ENCODE data around the gene EFNB1.

The EFNB1 gene

DNA sequence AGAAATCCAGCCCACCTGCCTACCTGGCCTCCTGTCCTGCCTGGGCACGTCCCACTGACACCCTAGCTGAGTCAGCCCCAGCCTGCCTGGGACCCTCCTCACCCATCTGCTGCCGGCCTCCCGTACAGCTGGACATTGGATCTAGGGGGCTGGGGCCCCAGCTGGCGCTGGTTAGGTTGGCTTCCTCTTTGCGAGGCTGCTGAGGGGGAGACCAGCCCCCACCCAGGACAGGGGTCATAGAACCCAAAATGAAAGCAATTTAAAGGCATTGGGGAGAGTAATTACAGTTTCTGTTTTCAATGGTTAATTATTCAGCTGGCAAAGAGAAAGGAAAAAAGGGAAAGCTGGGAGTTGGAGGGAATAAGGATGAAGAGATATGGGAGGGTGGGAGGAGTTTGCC is 15.8 kb downstream of the EFNB1 start:
- no peak for DNase-seq

DNA sequence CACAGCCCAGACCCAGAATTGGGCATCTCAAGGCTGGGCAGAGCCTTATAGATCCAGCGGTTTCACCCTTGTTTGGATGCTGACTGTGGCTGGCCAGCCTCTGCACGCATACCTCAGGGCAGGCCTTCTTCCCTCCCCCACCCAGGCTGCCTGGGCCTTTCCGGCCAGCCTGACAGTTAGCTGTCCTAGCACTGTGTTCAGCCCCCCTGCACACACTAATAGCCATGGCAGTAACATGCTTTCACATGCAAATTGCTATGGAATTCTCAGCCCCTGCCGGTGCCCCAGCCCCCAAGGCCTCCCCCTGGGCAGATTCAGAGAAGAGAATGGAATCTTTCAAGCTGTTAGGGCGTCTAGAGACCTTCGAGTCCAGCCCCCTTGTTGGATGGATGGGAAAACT is 17.7 kb downstream of the EFNB1 start:
- DNase-seq, result no peak

DNA sequence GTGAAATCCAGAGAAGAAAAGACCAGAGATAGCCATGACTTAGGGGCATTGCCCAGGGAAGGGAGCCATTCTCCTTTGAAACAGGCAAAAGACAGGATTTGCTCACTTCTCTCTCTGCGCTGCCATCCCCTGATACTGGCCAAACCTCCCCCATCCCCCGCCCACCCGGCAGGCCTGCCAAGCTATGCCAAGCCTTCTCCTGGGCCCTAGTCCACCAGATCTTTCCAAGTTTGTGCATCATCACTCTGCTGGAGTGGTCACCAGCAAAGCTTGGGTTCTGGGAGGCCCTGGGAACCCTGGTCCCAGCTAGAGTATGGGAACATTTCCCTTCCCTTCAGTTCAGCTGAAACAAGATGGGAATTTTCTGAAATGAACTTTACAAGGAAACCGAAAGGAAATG is 18.4 kb downstream of the EFNB1 start:
- DNase-seq, result no peak

DNA sequence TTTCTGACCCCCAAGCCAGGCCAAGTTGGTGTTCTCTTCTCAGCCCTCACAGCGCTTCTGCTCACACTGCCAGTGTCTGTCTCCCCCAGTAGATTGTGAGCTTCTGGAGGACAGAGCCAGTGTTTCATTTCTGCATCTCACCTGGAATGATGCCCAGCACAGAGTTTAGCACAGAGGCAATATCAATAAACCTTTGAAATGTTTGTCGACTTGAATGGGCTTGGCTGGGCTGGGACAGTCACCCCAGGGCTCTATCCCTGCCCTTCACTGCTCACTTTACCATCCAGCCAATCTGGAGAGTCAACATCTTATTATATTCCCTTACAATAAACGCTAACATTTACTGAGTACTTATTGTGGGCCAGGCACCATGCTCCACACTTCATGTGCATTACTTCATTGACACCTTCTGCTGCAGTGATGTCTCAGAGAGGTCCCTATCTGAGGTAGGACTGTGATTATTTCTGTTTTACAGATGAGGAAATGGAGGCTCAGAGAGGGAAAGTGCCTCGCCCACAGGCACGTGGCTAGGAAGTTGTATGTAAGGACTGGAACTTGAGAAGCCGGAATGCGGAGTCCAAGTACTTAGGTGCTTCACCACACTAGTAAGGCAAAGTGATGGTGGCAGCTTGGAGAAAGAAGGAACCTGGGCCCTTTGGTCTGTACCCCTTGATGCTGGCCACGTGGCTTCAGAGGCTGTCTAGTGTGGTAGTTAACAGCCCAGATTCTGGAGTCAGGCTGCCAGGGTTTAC is 19.5 kb downstream of the EFNB1 start:
- DNase-seq, result no peak

DNA sequence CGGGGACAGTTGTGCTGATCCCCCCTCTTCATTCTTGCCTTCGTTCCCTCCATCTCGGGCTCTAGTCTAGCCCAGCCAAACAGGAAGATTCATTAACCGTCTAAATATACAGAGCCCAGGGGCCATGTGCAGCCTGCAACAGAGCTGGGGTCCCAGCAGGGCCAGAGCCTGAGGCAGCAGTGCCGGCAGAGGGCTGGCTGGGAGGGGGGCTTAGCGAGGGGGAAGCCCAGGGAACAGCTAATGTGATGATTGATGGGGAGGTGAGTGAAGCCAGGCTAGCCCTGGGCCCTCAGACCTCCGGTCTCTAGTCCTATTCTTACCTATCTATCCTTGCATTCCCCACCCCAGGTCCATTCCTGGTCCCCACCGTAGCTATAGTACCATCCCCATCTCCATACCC is 22.3 kb downstream of the EFNB1 start:
- no peak for DNase-seq

DNA sequence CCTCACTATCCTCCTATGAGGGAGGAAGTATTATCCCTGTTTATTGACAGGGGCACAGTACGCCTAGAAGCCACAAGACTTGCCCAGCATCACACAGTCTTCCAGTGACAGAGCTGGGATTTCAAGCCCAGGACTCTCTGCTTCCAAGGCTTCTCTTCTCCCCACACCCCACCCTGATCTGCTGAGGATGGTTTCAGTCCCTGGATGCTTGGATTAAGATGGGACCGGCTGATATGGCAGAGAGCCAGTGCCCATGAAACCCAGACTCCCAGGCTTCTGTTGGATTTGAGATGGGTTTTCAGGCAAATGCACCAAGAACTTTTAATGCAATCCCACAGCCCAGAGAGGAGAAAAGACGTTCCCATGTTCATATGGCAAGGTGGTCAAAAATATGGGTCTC is 23.2 kb downstream of the EFNB1 start:
- no peak for DNase-seq

DNA sequence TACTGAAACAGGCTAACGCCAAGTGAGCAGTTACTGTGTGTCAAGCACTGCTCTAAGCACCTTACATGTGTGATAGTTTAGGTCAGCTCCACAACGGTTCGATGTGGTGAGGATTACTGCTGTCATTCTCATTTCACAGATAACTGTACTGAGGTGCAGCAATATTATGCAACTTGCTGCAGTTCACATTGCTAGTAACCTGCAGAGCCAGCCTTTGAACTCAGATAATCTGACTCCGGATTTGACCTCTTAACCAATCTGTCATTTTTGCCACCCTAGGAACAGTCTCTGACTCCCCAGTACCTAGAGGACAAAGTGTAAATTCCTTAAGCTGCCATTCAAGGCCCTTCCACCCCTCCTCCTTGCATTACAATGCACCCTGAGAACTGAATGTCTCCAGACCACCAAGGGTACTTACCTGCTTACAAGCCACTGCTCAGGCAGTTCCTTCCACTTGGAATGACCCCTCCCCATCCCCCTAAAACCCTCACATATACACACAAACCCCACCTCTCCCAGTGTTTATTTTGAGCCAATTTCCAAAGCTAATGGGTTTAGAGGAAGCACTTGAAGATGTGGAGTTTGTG is 24.9 kb downstream of the EFNB1 start:
- DNase-seq, result no peak

DNA sequence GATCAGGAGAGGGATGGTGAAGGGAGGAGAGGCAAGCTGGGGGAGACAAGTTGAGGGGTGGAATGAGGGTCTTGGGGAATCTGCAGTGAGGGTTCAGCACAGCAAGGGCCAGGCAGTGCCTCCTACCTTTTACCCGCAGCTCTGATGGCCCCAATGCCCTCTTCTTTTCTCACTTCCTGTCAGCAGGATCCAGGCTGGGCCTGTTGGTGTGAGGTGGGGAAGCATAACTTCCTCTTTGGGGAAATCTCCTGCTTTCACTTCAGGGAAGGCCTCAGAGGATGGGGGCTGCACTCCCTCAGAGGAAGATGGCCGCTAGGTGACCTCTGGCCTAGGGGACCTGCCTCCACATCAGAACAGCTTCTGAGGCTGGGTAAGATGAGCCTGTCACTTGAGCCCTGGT is 36.5 kb downstream of the EFNB1 start:
- DNase-seq, result no peak

DNA sequence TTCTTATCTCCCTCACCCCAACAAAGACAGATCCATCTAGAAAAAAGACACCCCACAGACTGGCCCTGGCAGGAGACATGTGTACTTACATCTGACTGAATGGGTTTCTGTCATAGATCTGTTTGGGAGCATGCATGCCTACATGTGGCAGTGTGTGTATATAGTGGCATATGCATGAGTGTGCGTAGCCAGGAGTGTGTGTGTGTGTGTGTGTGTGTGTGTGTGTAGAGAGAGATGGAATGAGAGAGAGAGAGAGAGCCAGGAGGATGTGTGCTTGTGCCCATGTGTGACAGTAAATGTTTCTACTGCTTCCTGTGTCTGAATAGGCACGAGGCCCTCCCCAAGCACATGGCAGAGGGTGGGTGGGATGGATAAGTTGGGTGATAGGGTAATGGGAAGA is 37.1 kb downstream of the EFNB1 start:
- no peak for DNase-seq

DNA sequence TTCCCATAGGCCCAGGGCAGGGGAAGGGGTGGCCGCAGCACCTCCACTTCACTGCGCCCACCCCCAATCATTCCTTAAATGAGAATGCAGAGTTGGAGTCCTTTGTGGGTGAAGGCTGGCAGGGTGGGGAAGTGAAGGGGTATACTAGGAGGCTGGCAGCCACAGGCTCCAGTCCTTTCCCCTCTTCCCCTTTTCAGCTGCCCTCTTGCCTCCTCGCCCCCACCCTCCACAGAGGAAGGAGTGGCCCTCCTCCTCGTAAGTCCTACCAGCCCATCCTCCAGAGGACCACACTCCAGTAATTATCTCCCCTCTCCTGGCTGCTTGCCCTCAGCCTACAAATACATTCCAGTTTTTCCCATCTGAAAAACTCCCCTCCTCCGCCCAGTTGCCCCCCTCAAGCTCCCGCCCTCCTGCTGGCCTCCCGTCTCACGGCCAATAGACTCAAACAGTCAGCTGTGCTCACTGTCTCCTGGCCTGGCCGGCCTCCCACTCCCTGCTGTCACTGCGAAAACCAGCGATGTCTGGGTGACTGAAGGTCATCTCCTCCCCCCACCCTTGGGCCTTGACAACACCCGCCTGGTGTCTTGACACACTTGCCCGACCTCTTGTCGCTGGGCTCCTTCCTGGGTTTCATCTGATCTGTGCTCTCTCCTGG is 38.8 kb downstream of the EFNB1 start:
- no peak for DNase-seq

DNA sequence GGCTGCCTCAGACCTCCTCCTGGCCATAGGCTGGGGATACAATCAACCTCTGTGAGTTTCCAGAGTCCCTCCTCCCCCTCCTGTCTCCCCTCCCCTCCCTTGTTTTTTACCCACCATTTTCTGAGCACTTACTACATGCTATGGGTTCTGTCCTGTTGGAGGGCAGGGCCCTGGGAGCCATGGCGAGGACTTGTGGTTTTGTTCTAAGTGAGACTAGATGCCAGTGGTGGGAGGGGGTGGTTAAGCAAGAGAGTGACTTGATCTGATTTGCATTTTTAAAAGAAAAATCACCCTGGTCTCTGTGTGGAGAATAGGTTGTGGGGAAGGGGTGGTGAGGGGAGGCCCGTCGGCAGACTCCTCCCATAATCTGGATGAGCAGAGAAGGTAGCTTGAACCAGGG is 39.5 kb downstream of the EFNB1 start:
- no peak for DNase-seq

DNA sequence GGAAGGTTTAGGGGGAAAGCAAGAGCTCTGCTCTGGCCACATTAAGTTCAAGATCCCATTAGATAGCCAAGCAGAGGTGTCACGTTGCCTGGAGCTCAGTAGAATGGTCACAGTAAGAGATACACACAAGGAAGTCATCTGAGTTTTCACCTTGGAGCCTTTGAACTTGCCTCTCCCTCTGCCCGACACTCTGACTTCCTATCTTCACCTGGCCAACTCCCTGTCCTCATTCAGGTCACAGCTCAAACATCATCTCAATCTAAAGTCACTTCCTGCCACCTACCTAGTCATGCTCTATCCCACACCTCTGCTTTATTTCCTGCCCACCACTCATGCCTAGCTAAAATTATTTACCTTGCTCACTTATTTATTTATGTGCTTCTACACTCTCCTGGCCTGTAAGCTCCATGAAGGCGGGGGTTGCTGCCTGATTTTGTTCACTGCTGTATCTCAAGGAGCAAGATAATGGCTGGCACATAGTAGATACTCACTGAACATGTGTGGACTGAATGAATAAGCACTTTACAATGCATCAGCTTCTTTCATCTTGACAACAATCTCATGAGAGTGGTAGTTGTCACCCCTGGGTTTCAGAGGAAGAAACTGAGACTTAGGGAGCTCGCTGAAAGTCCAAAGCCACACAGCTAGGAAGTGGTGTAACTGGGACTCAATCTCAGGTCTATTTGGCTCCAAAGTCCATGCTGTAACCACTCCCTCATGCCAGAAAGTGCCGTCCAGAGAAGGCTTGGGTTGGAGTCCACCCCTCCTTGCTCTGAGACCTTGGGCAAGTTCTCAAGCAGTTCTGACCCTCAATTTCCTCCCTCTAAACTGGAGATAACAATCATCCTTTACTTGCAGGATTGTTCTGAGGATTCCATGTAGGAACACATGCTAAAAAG is 40.3 kb downstream of the EFNB1 start:
- no peak for DNase-seq

DNA sequence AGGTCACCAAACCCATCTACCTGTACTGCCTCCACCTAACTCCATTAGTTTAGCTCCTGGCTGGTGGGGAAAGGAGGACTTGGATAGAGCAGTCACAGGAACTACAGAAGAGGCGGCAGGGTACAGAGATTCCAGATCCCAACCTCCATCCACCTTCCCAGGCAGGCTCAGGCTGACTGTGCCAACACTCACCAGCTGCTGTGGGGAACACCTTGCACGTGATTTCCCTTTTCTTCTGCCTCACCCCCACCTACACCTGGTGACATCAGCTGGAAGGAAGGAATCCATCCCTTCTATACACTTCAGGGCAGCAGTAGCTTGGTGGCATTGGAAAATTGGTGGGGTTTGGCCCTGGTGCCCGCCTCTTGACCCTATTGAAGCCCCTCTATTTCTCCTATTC is 41.5 kb downstream of the EFNB1 start:
- no peak for DNase-seq

DNA sequence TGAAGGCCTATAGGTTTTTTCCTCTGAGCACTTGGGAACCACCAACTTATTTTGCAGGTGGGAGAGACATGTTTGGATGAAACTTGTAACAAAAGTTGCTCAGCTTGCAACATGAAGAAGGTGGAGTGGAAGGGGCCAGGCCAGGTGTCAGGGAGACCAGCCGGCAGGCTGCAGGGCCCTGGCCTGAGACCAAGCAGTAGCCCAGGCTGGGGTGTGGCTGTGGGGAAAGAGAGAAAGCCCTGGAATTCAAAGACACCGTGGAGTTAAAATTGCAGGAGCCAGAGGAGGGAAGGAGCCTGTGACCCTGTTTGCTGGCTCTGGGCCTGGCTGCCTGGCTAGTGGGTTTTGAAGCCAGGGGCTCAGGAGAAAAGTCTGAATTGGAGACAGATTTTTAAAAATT is 43.4 kb downstream of the EFNB1 start:
- no peak for DNase-seq

DNA sequence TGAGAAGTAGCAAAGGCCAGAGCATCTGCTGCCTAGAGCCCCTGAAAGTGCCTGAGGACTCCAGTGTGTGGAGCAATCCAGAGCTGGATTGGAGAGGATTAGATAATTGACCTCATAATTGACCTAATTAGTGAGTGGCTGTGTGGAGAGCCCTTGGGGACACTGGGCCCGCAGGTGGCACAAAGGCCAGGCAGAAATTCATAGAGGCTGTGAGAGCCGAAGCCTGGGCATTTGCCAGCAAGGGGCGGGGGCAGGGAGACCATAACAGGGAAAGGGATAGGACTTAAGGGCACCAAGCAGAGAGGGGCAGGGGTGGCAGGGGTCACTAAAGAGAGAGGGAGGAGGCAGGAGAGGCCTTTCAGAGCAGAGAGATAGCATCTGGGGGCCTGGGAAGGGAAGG is 45.3 kb downstream of the EFNB1 start:
- no peak for DNase-seq

DNA sequence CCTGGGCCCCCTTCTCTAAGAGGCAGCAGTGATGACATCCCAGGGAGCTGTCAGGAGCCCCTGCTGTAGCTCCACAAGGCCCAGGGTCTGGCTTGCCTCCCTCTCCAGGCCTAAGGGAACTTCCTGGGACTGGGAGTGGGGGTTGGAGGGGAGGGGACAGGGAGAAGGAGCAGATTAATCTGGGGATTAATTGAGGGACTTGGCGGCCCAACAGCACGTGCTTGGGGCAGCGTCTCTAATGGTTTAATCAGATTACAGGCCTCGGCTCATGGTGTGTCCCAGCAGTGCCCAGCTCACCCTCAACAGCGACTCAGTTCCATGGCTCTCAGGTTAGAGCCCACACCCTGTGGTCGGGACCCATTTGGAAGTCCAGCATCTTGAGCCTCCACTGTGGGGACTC is 47.9 kb downstream of the EFNB1 start:
- no peak for DNase-seq

DNA sequence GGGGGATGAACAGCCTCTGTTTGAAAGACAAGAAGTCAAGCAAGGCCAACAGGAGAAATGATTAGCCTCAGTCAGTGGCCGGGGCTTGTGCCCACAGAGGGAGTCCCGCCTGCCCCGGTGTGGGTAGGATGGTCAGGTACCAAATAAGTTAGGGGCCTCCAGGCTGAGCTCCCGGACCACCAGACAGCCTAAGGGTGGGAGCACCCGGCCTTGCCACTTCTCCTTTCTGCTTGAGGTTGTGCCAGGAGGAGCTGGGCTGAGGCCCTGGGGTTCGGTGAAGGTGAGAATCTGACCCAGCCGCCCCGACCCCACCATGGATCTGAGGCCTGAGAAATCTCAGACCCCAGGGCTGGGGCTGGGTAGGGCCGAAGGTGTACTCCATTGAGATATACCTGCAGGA is 48.8 kb downstream of the EFNB1 start:
- DNase-seq, result no peak

DNA sequence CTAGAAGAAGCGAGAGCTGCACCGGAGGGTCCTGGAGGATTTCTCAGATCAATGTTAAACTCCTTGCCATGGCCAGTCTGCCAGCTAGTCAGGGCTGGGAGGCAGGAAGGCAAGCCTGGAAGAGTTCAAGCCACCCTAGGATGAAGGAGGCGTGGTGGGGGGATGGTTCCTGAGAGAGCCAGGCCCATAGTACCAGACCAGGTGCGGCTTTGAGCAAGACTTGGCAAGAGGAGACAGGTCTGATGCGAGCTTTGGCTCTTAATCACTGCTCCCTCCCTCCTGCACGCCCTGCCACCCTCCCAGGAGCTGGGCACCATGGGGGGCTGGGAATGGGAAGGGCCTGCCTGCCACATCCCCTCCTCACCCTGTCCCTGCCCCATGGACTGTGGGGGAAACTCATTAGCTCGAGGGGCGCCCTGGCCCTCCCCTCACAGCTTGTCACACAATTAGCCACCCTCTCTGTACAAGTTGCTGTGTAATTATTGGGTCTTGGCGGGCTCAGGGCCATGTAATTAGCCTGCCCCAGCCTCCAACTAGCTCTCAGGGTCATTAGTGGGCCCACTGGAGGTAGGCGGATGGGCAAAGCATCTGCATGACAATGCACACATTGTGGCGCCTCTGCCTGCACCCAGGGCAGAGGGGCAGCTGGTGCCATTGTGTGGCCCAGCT is 50.3 kb downstream of the EFNB1 start:
- DNase-seq, result no peak

DNA sequence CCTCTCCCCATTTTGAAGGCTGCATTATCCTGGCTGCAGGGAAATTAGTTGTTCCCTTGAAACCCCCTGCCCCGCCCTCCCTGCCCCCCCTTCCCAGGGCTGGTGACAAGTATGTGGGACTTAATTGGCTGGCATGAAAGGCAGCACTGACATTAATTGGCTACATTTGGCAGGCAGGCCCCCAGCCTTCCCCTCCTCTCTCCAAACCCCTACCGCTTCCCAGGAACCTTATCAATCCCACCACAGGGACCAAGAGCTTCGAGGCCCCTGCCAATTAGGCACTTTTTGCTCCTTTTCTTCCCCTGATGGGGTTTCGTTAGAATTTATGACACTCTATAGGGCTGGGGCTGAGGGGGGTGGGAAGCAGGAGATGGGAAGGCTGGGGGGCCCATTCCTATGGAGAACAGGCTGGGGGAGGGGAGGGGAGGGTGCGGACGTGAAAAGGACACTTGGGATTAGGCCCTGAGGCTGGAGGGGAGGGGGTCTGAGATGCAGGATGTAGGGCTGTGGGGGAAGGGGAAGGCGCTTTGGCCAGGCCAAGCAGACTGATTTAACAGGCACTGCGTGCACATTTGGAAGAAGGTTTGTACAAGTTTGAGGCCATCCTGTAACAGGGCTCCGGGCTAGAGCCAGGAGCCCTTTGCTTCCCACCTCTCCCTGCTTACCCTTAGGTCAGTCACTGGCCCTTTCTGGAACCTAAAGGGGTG is 52.2 kb downstream of the EFNB1 start:
- DNase-seq, result no peak

DNA sequence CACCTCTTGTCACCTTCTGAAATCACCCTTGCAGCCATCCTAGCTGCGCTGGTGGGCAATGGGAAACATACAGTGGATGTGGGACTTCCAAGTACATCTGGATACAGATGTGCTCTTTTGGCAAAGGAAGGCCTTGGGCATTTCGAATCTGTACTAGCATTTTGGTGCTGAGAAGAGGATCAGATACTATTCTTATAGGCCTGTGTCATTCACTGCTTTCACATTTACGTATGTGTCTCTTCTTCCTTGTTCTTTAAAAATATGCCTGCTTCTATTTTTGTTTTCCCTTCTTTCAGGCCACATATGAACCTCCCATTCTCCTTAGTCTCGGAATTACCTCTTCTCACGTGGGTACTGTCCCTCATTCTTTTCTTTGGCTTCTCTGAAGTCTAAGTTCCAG is 53.1 kb downstream of the EFNB1 start:
- DNase-seq, result no peak

DNA sequence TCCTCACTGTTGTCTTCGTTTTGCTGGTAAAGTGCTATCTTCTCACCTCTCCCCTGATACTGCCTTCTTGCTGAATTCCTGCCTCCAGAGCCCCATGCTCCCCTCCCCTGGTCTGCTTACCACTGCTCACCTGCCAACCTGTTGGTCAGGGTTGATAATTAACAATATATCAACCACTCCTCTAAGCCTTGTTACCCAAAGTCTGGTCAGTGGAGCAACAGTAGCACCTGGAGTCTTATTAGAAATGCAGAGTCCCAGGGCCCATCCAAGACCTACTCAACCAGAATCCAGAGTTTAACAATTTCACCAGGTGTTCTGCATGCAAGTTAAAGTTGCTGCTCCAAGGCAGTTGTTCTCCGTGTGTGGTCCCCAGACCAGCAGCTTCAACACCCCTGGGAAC is 55.0 kb downstream of the EFNB1 start:
- no peak for DNase-seq

DNA sequence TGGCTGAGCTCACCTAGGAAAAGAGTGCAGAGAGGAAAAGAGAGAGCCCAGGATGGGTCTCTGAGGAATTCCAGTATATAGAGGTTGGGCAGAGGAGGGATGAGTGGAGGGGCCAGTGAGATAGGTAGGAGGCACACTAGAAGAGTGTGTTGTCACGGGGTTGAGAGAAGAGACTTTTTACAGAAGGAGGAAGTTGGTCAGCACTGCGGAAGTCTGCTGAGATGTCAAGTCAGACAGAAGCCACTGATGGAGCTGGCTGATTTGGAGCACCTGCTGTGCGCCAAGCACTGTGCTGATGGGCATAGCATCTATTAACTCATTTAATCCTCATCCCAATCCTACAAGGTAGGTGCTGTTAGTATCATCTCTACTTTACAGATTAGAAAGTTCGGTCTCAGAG is 60.4 kb downstream of the EFNB1 start:
- DNase-seq, result no peak
